GM23338 (cell line): ENCODE data around the gene TFAP2E.

Source experiments
- CTCF ChIP-seq, 2 experiments: fragments of 200-600 bp in 1 of 2; sonication (generic) in 1 of 2; conservative IDR thresholded peaks; 2 replicates each; pipeline versions ENCODE4 v1.5.1 to v1.6.1; 2016 to 2017; ENCODE audit warnings: antibody characterized with exemption in 2 of 2, low read depth in 2 of 2, mild to moderate bottlenecking in 2 of 2, moderate library complexity in 1 of 2
- ETS1 ChIP-seq: IDR thresholded peaks from 2 replicates; pipeline ENCODE4 v1.6.1; 2016; ENCODE audit warnings: antibody characterized with exemption
- EZH2 ChIP-seq: fragments of 200-600 bp; sonication (generic); IDR thresholded peaks from one replicate; pipeline ENCODE4 v1.8.0; 2017; ENCODE audit warnings: antibody characterized with exemption, mild to moderate bottlenecking, low read depth; ENCODE audit not compliant: unreplicated experiment
- EZH2phosphoT487 ChIP-seq: fragments of 200-600 bp; sonication (generic); IDR thresholded peaks from one replicate; pipeline ENCODE4 v1.8.1; 2018; ENCODE audit warnings: antibody characterized with exemption; ENCODE audit not compliant: unreplicated experiment
- POLR2AphosphoS5 ChIP-seq: IDR thresholded peaks from 2 replicates; pipeline ENCODE4 v1.6.1; 2016; ENCODE audit warnings: antibody characterized with exemption, low read depth
- REST ChIP-seq: IDR thresholded peaks from one replicate; pipeline ENCODE4 v1.6.1; 2018; ENCODE audit warnings: antibody characterized with exemption; ENCODE audit not compliant: unreplicated experiment

- TF ChIP-seq CTCF (conservative IDR thresholded peaks at IDR 0.05; ENCODE audit: low read depth in 2 of 2) (no peak), EZH2 (no peak), ETS1 (no peak), REST (no peak), POLR2AphosphoS5 (no peak), EZH2phosphoT487 (no peak)
Measured at GRCh38 chr1:35598895-35599294, 25.8 kb downstream of the TFAP2E start.
